C4-2B (cell line): ENCODE measurements around the gene PSKH1.

Experiments
- ZFX ChIP-seq: fragments of 450-650 bp; IDR thresholded peaks from 2 replicates; pipeline ENCODE4 v1.6.1; 2017
- TF ChIP-seq, protein P1 (sequence below): fragments of 450-650 bp; conservative IDR thresholded peaks from 2 replicates; pipeline ENCODE4 v1.5.1; 2017; ENCODE audit warnings: mild to moderate bottlenecking

DNA sequence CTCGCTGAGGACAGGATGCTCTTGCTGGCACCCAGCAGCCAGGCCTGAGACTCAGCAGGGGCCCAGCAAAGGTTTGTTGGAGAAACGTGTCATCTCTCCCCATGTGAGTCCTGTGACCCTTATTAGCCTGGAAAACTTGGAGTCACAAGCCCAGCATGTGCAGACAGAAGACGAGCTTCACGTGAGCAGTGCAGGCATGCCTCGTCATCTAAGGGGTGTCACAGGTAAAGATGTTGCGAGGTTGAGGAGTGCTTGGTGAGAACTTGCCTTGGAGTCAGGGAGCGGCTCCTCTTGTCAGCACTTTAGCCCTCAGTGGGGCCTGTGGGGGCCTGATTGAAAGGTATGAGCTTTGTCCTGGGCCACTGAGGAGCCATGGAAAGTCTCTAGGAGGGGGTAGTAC lies 40.8 kb downstream of the PSKH1 start:
- TF ChIP-seq, protein P1, sequence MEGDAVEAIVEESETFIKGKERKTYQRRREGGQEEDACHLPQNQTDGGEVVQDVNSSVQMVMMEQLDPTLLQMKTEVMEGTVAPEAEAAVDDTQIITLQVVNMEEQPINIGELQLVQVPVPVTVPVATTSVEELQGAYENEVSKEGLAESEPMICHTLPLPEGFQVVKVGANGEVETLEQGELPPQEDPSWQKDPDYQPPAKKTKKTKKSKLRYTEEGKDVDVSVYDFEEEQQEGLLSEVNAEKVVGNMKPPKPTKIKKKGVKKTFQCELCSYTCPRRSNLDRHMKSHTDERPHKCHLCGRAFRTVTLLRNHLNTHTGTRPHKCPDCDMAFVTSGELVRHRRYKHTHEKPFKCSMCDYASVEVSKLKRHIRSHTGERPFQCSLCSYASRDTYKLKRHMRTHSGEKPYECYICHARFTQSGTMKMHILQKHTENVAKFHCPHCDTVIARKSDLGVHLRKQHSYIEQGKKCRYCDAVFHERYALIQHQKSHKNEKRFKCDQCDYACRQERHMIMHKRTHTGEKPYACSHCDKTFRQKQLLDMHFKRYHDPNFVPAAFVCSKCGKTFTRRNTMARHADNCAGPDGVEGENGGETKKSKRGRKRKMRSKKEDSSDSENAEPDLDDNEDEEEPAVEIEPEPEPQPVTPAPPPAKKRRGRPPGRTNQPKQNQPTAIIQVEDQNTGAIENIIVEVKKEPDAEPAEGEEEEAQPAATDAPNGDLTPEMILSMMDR, result no peak
- TF ChIP-seq ZFX, result no peak
